Neural progenitor cell (in vitro differentiated cells): Measurements from ENCODE around the gene H1-8. TPM values are rescaled to one million over a fixed set of nuclear protein-coding genes. Genes with fewer than 3 reads are reported as not detected.

Experiments
- DNase-seq: peaks from one replicate; pipeline ENCODE4 v3.0.0-alpha.2; 2016; ENCODE audit warnings: low spot score
- H2AFZ ChIP-seq: fragments of 200-600 bp; sonication (generic); replicated peaks from 2 replicates; pipeline ENCODE4 v1.6.1; 2016; ENCODE audit warnings: antibody characterized with exemption
- H3F3A ChIP-seq: fragments of 200-600 bp; sonication (generic); 2 replicates; pipeline ENCODE4 v1.6.1; 2016; ENCODE audit warnings: antibody characterized with exemption, low read depth
- H3K27ac ChIP-seq: fragments of 200-600 bp; sonication (generic); 2 replicates; pipeline ENCODE4 v1.5.1; 2016; ENCODE audit warnings: mild to moderate bottlenecking
- H3K27me3 ChIP-seq: fragments of 200-600 bp; sonication (generic); 2 replicates; pipeline ENCODE4 v1.6.1; 2016; ENCODE audit warnings: mild to moderate bottlenecking, moderate library complexity
- H3K36me3 ChIP-seq: fragments of 200-600 bp; sonication (generic); 2 replicates; pipeline ENCODE4 v1.5.1; 2016
- H3K4me1 ChIP-seq: fragments of 200-600 bp; sonication (generic); 2 replicates; pipeline ENCODE4 v1.6.1; 2016; ENCODE audit warnings: mixed run types
- H3K4me2 ChIP-seq: fragments of 200-600 bp; sonication (generic); 2 replicates; pipeline ENCODE4 v1.6.1; 2016
- H3K4me3 ChIP-seq: fragments of 200-600 bp; sonication (generic); 2 replicates; pipeline ENCODE4 v1.5.1; 2016
- H3K79me2 ChIP-seq: fragments of 200-600 bp; sonication (generic); 2 replicates; pipeline ENCODE4 v1.6.1; 2016; ENCODE audit warnings: low read depth
- H3K9ac ChIP-seq: fragments of 200-600 bp; sonication (generic); 2 replicates; pipeline ENCODE4 v1.6.1; 2016
- H3K9me3 ChIP-seq: fragments of 200-600 bp; sonication (generic); 2 replicates; pipeline ENCODE4 v1.5.1; 2016; ENCODE audit warnings: low read depth
- H4K20me1 ChIP-seq: fragments of 200-600 bp; sonication (generic); 2 replicates; pipeline ENCODE4 v1.6.1; 2016; ENCODE audit warnings: low read depth
- H3K27ac Mint-ChIP-seq: 3 replicates; pipeline ENCODE4 v1.8.0; 2021; ENCODE audit warnings: mixed read lengths
- H3K27me3 Mint-ChIP-seq: 2 replicates; pipeline ENCODE4 v1.8.0; 2022; ENCODE audit warnings: low read depth, mild to moderate bottlenecking, inconsistent platforms, moderate library complexity, mixed read lengths; ENCODE audit not compliant: insufficient read depth
- H3K36me3 Mint-ChIP-seq: 3 replicates; pipeline ENCODE4 v1.8.0; 2021; ENCODE audit warnings: mixed read lengths
- H3K4me1 Mint-ChIP-seq: 3 replicates; pipeline ENCODE4 v1.8.0; 2021; ENCODE audit warnings: mixed read lengths
- H3K4me3 Mint-ChIP-seq: 3 replicates; pipeline ENCODE4 v1.8.0; 2021; ENCODE audit warnings: mild to moderate bottlenecking, moderate library complexity, mixed read lengths
- H3K9me3 Mint-ChIP-seq: 3 replicates; pipeline ENCODE4 v1.8.0; 2020; ENCODE audit warnings: mixed read lengths
- CTCF ChIP-seq: fragments of 200-600 bp; sonication (generic); IDR thresholded peaks from 2 replicates; pipeline ENCODE4 v1.5.1; 2017; ENCODE audit warnings: antibody characterized with exemption, mild to moderate bottlenecking
- EZH2 ChIP-seq: fragments of 200-600 bp; sonication (generic); IDR thresholded peaks from 2 replicates; pipeline ENCODE4 v1.6.1; 2017; ENCODE audit warnings: antibody characterized with exemption, mild to moderate bottlenecking, moderate library complexity
- EZH2phosphoT487 ChIP-seq: fragments of 200-600 bp; sonication (generic); IDR thresholded peaks from 2 replicates; pipeline ENCODE4 v1.6.1; 2017; ENCODE audit warnings: antibody characterized with exemption
- total RNA-seq: library from RNA; depleted of rRNA; stranded (reverse); fragments of >200 nt; gene quantifications from 2 replicates; pipeline ENCODE4 v1.2.3, GENCODE V29; 2015; ENCODE audit warnings: low replicate concordance

H1-8 gene
- total RNA-seq, 1 donor from 2014 or later: not detected

GRCh38 chr3:129598484-129598883 is 55.5 kb downstream of the H1-8 start:
- H3K4me1 ChIP-seq: peaks cover 54% of the 10 kb centered on the region
- H3F3A ChIP-seq: peaks cover 60% of the 10 kb centered on the region
- H3K36me3 Mint-ChIP-seq: no peaks in the 10 kb centered on the region
- H3K4me1 Mint-ChIP-seq: peaks cover 79% of the 10 kb centered on the region
- no peak overlapping the region for H3K4me2 ChIP-seq
- no peak overlapping the region for H2AFZ ChIP-seq
- H4K20me1 ChIP-seq: peaks cover 19% of the 10 kb centered on the region
- no peak overlapping the region for H3K27ac ChIP-seq
- H3K9me3 Mint-ChIP-seq: no peaks in the 10 kb centered on the region
- no peaks in the 10 kb centered on the region for H3K36me3 ChIP-seq
- peak overlapping the region; percentile 50 for H3K27ac Mint-ChIP-seq
- no peaks in the 10 kb centered on the region for H3K9me3 ChIP-seq
- H3K27me3 ChIP-seq: peaks cover under 1% of the 10 kb centered on the region
- H3K27me3 Mint-ChIP-seq: peaks cover 13% of the 10 kb centered on the region
- H3K4me3 Mint-ChIP-seq: peak overlapping the region; percentile 16
- TF ChIP-seq EZH2 (no peak), EZH2phosphoT487 (no peak), CTCF (no peak)
- no peak overlapping the region for H3K4me3 ChIP-seq
- DNase-seq: no peak
- H3K79me2 ChIP-seq: no peaks in the 10 kb centered on the region
- no peak overlapping the region for H3K9ac ChIP-seq

- Histone ChIP-seq H2AFZ (no peak overlapping the region), H3K4me3 (no peak overlapping the region), H4K20me1 (peaks cover 25% of the 10 kb centered on the region), H3K36me3 (no peaks in the 10 kb centered on the region), H3F3A (peaks cover 60% of the 10 kb centered on the region), H3K9ac (no peak overlapping the region), H3K27me3 (peaks cover 6% of the 10 kb centered on the region), H3K9me3 (no peaks in the 10 kb centered on the region), H3K79me2 (no peaks in the 10 kb centered on the region), H3K27ac (no peak overlapping the region), H3K4me2 (no peak overlapping the region), H3K4me1 (peaks cover 50% of the 10 kb centered on the region)
- no peak for DNase-seq
- no peak overlapping the region for H3K27ac Mint-ChIP-seq
- H3K36me3 Mint-ChIP-seq: no peaks in the 10 kb centered on the region
- no peak for TF ChIP-seq EZH2
- no peak for TF ChIP-seq CTCF
- no peak for TF ChIP-seq EZH2phosphoT487
- peak overlapping the region; percentile 16 for H3K4me3 Mint-ChIP-seq
- H3K27me3 Mint-ChIP-seq: peaks cover 16% of the 10 kb centered on the region
- peaks cover 79% of the 10 kb centered on the region for H3K4me1 Mint-ChIP-seq
- H3K9me3 Mint-ChIP-seq: no peaks in the 10 kb centered on the region
Measured at GRCh38 chr3:129599073-129599472, 56.1 kb downstream of the H1-8 start.

GRCh38 chr3:129599607-129600006 is 56.6 kb downstream of the H1-8 start:
- no peaks in the 10 kb centered on the region for H3K36me3 ChIP-seq
- Mint-ChIP-seq H3K4me1 (peaks cover 78% of the 10 kb centered on the region), H3K27ac (peak overlapping the region; percentile 21), H3K4me3 (no peak overlapping the region), H3K27me3 (peaks cover 16% of the 10 kb centered on the region), H3K36me3 (no peaks in the 10 kb centered on the region), H3K9me3 (no peaks in the 10 kb centered on the region)
- peak; percentile 57 for DNase-seq
- H3K4me3 ChIP-seq: no peak overlapping the region
- H3K9me3 ChIP-seq: no peaks in the 10 kb centered on the region
- H3F3A ChIP-seq: peaks cover 58% of the 10 kb centered on the region
- peaks cover 44% of the 10 kb centered on the region for H3K4me1 ChIP-seq
- H3K9ac ChIP-seq: no peak overlapping the region
- no peaks in the 10 kb centered on the region for H3K79me2 ChIP-seq
- H2AFZ ChIP-seq: no peak overlapping the region
- no peak for TF ChIP-seq CTCF
- no peak overlapping the region for H3K4me2 ChIP-seq
- peaks cover 12% of the 10 kb centered on the region for H3K27me3 ChIP-seq
- no peak overlapping the region for H3K27ac ChIP-seq
- peaks cover 27% of the 10 kb centered on the region for H4K20me1 ChIP-seq

GRCh38 chr3:129600348-129600747 is 57.4 kb downstream of the H1-8 start:
- no peak for DNase-seq
- H3K36me3 Mint-ChIP-seq: no peaks in the 10 kb centered on the region
- Histone ChIP-seq H3F3A (peaks cover 55% of the 10 kb centered on the region), H3K4me3 (no peak overlapping the region), H3K36me3 (no peaks in the 10 kb centered on the region), H3K79me2 (no peaks in the 10 kb centered on the region), H2AFZ (no peak overlapping the region), H3K27me3 (peaks cover 19% of the 10 kb centered on the region), H3K4me2 (no peak overlapping the region), H3K9ac (no peak overlapping the region), H3K27ac (no peak overlapping the region), H3K4me1 (peaks cover 44% of the 10 kb centered on the region), H3K9me3 (no peaks in the 10 kb centered on the region), H4K20me1 (peaks cover 31% of the 10 kb centered on the region)
- no peaks in the 10 kb centered on the region for H3K9me3 Mint-ChIP-seq
- H3K27ac Mint-ChIP-seq: peak overlapping the region; percentile 90
- H3K4me3 Mint-ChIP-seq: no peak overlapping the region
- peaks cover 76% of the 10 kb centered on the region for H3K4me1 Mint-ChIP-seq
- TF ChIP-seq EZH2phosphoT487 (no peak), EZH2 (no peak), CTCF (no peak)
- peaks cover 16% of the 10 kb centered on the region for H3K27me3 Mint-ChIP-seq
